Skeletal muscle tissue (tissue), 4 donors: ENCODE results near the gene CBLN1. TPM values are rescaled to one million over a fixed set of nuclear protein-coding genes. Genes with fewer than 3 reads are reported as not detected.

Source experiments
- H3K27ac ChIP-seq: one replicate; pipeline ENCODE4 v1.7.0; 2013; ENCODE audit warnings: mild to moderate bottlenecking, low read depth, low read length, inconsistent platforms
- H3K27me3 ChIP-seq, 3 donors: one replicate each; pipeline ENCODE4 v1.7.0; 2013; ENCODE audit warnings: low read length in 3 of 3; ENCODE audit not compliant: control insufficient read depth in 3 of 3, insufficient read depth in 3 of 3
- H3K36me3 ChIP-seq, 3 donors: one replicate each; pipeline ENCODE4 v1.7.0; 2013; ENCODE audit warnings: low read length in 3 of 3; ENCODE audit not compliant: control insufficient read depth in 3 of 3, insufficient read depth in 3 of 3
- H3K4me1 ChIP-seq, 3 donors: one replicate each; pipeline ENCODE4 v1.7.0; 2013; ENCODE audit warnings: low read length in 3 of 3, mild to moderate bottlenecking in 3 of 3; ENCODE audit not compliant: control insufficient read depth in 3 of 3, insufficient read depth in 3 of 3
- H3K4me3 ChIP-seq, 3 donors: one replicate each; pipeline ENCODE4 v1.7.0; 2013; ENCODE audit warnings: low read length in 3 of 3
- H3K9ac ChIP-seq, 3 donors: one replicate each; pipeline ENCODE4 v1.7.0; 2013; ENCODE audit warnings: low read length in 3 of 3, mild to moderate bottlenecking in 3 of 3, moderate library complexity in 2 of 3, low read depth in 1 of 3
- H3K9me3 ChIP-seq, 3 donors: one replicate each; pipeline ENCODE4 v1.7.0; 2013; ENCODE audit warnings: low read length in 3 of 3; ENCODE audit not compliant: control insufficient read depth in 3 of 3
- total RNA-seq: library from RNA; depleted of rRNA; stranded (reverse); fragments of >200 nt; gene quantifications from one replicate; pipeline ENCODE4 v1.2.3, GENCODE V29; 2014
- donor health status: Osteomylitis.

The CBLN1 gene
- total RNA-seq, 1 donor from 2014 or later, result not detected

DNA sequence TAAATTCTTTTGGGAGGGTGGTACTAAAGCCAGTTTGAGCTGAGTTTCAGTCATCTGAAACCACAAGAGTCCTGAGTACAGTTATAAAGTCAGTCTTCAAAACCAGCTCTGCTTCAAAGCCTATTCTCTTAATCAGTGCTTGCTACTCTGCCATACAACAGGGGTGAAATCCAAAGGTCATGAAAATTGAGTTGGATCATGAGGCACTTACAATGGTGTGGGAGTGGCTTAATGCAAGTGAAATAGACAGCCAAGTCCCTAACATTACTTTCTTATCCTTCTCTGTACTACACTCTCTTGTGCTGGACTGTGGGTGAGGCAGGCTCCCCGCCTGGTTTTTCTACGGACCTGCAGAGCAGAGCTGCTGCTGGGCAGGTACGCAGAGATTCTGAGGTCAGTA lies 12.4 kb downstream of the CBLN1 start:
- Histone ChIP-seq H3K27ac (no peak overlapping the region), H3K9ac (no peak overlapping the region), H3K36me3 (no peaks in the 10 kb centered on the region), H3K27me3 (peaks cover 26 to 29% (median 27%) of the 10 kb centered on the region in 3 donors), H3K4me1 (no peaks in the 10 kb centered on the region), H3K9me3 (peaks cover 0 to 2% (median 0%) of the 10 kb centered on the region in 3 donors), H3K4me3 (no peak overlapping the region)

DNA sequence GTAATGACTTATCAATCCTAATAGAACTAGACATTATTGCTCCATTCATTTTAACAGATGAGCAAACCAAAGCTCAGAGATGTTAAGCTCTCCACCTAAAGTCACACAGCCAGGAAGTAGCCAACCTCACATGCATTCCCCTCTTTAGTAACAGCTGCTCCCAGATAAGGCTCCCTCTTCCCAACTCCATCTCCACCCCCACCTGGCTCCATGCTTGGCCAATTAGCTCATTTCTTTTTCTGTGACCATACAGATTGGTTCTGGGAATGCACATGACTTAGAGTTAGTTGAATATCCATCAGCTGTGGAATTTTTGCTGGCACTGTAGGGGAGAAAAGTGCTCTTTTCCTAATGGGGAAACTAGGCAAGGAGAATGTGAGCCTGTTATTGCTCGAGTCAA lies 13.0 kb downstream of the CBLN1 start:
- Histone ChIP-seq H3K27me3 (peaks cover 21 to 24% (median 22%) of the 10 kb centered on the region in 3 donors), H3K4me1 (no peaks in the 10 kb centered on the region), H3K9me3 (peaks cover 0 to 2% (median 2%) of the 10 kb centered on the region in 3 donors), H3K4me3 (no peak overlapping the region), H3K9ac (no peak overlapping the region), H3K27ac (no peak overlapping the region), H3K36me3 (no peaks in the 10 kb centered on the region)

DNA sequence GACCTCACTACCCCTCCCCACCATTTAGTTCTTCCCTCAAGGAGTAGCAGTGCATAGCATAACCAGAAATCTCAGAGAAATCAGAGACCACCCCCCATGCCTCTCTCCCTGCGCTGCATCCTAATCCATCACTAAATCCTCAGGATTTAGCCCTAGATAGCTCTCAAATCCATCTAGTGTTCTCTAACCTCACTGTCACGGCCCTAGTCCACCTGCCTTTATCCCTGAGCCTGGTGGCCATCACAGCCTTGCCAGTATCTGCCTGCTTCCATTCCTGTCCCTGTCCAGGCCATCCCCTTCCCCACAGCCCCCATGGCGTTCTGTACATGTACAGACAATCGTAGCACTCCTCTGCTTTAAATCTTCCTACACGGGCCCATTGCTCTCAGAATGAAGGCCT lies 19.1 kb downstream of the CBLN1 start:
- H3K27me3 ChIP-seq, result no peaks in the 10 kb centered on the region
- H3K9me3 ChIP-seq, result peaks cover 0 to 3% (median 2%) of the 10 kb centered on the region in 3 donors
- H3K4me3 ChIP-seq, result no peak overlapping the region
- H3K27ac ChIP-seq, result no peak overlapping the region
- H3K9ac ChIP-seq, result no peak overlapping the region
- H3K36me3 ChIP-seq, result no peaks in the 10 kb centered on the region
- H3K4me1 ChIP-seq, result no peaks in the 10 kb centered on the region

DNA sequence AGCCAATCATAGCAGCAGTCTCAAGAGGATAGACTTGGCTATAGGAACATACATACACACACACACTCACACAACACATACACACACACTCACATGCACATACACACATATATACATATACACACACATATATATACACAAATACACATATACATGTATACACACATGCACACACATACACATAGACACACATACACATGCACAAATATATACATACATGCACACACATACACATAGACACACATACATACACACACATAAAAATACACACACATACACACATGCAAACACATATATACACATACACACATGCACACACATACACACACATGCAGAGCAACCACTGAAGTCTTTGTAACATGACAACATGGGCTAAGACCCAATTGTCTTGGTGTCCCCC lies 19.7 kb downstream of the CBLN1 start:
- Histone ChIP-seq H3K4me3 (no peak overlapping the region), H3K27ac (no peak overlapping the region), H3K9ac (no peak overlapping the region), H3K9me3 (peaks cover 0 to 3% (median 2%) of the 10 kb centered on the region in 3 donors), H3K4me1 (no peaks in the 10 kb centered on the region), H3K27me3 (no peaks in the 10 kb centered on the region), H3K36me3 (no peaks in the 10 kb centered on the region)

DNA sequence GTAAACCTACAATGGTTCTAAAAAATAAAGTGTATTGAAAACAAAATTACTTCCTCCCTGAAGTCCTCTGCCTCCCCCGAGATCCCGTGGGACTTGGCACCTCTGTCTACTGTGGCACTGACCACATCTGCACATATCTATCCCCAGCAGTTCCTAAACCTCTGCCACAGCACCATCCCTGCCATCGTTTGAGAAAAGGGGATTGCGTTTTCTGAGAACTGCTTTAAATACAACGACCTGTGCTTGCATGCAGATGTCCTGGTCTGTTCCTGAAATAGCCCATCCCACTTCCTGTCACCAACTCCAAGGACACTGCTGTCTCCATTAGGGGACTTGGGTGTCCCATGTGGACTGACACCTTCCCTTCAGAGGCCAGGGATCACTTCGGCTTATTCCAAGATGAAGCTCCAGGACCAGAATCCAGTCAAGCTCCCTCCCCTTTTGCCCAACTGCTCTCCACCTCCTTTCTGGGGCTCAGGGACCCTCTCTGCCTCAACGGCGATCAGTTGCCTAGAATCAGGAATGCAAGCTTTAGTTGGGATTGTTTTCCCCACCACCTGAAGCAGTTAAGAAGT lies 20.6 kb downstream of the CBLN1 start:
- H3K27ac ChIP-seq, result no peak overlapping the region
- peaks cover 0 to 3% (median 2%) of the 10 kb centered on the region in 3 donors for H3K9me3 ChIP-seq
- H3K9ac ChIP-seq, result no peak overlapping the region
- no peaks in the 10 kb centered on the region for H3K27me3 ChIP-seq
- H3K4me1 ChIP-seq, result no peaks in the 10 kb centered on the region
- H3K36me3 ChIP-seq, result no peaks in the 10 kb centered on the region
- H3K4me3 ChIP-seq, result no peak overlapping the region

DNA sequence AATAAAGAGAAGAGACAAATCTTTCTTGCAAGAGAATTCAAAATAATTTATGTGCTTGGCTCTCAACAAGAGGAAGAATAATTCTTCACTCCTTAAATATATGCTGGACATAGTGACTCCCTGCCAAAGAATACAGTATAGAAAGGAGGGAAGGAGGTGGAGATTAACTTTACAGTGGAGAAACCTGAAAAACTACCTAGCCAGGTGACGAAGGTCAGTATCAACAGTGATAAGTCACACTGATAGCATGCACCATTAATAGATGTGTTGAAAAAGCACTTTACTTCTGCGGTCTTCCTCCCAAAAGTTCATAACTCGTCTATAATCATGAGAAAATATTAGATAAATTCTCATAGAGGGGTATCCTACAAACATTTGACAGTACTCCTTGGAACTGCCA lies 21.4 kb downstream of the CBLN1 start:
- peaks cover 0 to 3% (median 2%) of the 10 kb centered on the region in 3 donors for H3K9me3 ChIP-seq
- H3K4me3 ChIP-seq, result no peak overlapping the region
- H3K27ac ChIP-seq, result no peak overlapping the region
- no peaks in the 10 kb centered on the region for H3K4me1 ChIP-seq
- no peaks in the 10 kb centered on the region for H3K27me3 ChIP-seq
- no peaks in the 10 kb centered on the region for H3K36me3 ChIP-seq
- no peak overlapping the region for H3K9ac ChIP-seq

DNA sequence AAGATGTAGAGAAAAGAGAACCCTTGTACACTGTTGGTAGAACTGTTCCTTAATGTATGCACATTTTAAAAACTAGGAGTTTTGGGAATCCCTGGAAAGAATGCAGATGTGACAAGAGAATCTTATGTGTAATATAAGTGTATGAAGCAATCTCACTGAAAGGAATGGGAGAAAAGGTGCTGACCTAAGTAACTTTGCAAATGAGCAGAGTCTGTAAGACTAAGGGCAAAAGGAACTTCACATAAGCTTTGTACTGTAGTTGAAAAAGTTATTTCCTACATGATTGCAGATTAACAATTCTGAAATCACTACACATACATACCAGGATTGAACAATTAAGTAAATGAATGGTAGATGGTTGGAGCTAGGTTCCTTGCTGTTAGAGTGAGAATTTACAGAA lies 22.3 kb downstream of the CBLN1 start:
- H3K4me1 ChIP-seq, result no peaks in the 10 kb centered on the region
- no peaks in the 10 kb centered on the region for H3K36me3 ChIP-seq
- peaks cover 0 to 3% (median 2%) of the 10 kb centered on the region in 3 donors for H3K9me3 ChIP-seq
- H3K4me3 ChIP-seq, result no peak overlapping the region
- H3K27me3 ChIP-seq, result no peaks in the 10 kb centered on the region
- H3K9ac ChIP-seq, result no peak overlapping the region
- no peak overlapping the region for H3K27ac ChIP-seq

DNA sequence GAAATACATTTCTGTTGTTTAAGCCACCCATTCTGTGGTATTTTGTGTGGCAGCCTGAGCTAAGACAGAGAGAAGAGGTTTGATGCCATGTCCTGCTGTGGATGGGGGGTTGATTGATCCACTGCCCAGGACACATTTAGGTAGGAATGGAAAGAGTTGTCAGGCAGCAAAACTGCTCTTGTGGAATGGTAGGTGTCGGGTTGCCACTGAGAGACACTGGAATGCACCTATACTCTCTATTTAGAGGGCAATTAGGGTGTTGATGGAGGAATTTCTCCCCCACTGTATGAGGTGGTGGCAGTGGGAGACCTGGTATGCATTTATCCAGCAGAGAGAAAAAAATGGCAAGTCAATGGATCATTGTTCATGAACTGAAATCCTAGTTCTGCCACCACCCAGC lies 30.9 kb downstream of the CBLN1 start:
- Histone ChIP-seq H3K9ac (no peak overlapping the region), H3K4me3 (no peak overlapping the region), H3K36me3 (no peaks in the 10 kb centered on the region), H3K9me3 (no peaks in the 10 kb centered on the region), H3K27me3 (peaks cover 0 to 8% (median 3%) of the 10 kb centered on the region in 3 donors), H3K4me1 (no peaks in the 10 kb centered on the region), H3K27ac (no peak overlapping the region)

DNA sequence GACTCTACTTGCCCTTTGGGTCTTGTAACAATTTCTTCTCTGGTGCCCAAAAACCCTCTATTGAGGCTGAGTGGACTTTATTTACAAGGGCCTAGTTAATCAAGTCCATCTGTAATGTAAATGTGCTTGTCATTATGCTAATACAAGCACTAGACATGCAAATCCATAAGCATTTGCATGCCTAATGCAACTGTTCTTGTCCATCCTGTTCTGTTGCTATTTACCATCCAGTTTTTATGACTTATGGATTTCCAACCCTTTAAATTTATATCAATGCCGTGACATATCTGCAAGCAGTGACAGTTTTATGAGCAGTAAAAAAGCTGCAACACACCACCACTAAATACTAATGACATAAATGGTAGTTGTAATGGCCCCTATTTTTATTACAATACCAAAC lies 33.4 kb downstream of the CBLN1 start:
- no peaks in the 10 kb centered on the region for H3K4me1 ChIP-seq
- H3K36me3 ChIP-seq, result no peaks in the 10 kb centered on the region
- peaks cover 0 to 8% (median 3%) of the 10 kb centered on the region in 3 donors for H3K27me3 ChIP-seq
- no peak overlapping the region for H3K9ac ChIP-seq
- H3K4me3 ChIP-seq, result no peak overlapping the region
- no peak overlapping the region for H3K27ac ChIP-seq
- no peaks in the 10 kb centered on the region for H3K9me3 ChIP-seq

DNA sequence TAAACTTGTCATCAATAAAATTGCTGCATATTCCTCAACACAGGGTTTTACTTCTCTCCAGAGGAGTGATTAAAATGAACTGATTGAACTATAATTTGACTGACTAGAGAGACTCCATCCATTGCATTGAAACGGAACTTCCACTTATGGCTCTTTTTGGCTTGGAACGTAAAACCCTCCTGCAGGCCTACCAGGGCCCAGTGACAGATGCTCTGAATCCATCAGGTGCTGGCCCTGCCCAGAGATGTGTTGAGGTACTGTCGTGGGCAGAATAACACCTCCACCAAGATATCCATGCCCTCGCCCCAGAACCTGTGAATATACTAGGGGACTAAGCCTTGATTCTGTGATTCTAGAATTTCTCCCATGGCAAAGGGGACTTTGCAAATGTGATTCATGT lies 45.4 kb downstream of the CBLN1 start:
- Histone ChIP-seq H3K27me3 (no peaks in the 10 kb centered on the region), H3K27ac (no peak overlapping the region), H3K4me1 (no peaks in the 10 kb centered on the region), H3K4me3 (no peak overlapping the region), H3K9me3 (no peaks in the 10 kb centered on the region), H3K9ac (no peak overlapping the region), H3K36me3 (no peaks in the 10 kb centered on the region)
